AG04450 (cell line): ENCODE data around the gene ANXA6. TPM values are rescaled to one million over a fixed set of nuclear protein-coding genes. Genes with fewer than 3 reads are reported as not detected.

Experiments
- CTCF ChIA-PET: fragments of 300-600, 350-600 bp; formaldehyde crosslinking; extraction: SDS; loops from one replicate; lab custom pipeline; 2022; ENCODE audit warnings: antibody characterized with exemption, inconsistent platforms; lab: Charles Lee
- POLR2A ChIA-PET: fragments of 350-600 bp; formaldehyde crosslinking; extraction: SDS; loops from one replicate; lab custom pipeline; 2021; ENCODE audit warnings: antibody characterized with exemption, inconsistent platforms; lab: Yijun Ruan, JAX
- DNase-seq: peaks from one replicate; pipeline ENCODE4 v3.0.0-alpha.2; 2011; ENCODE audit warnings: low read depth, low spot score
- H3K27ac ChIP-seq: one replicate; pipeline ENCODE4 v1.5.1; 2012; ENCODE audit warnings: low read depth, low read length, control low read depth
- H3K27me3 ChIP-seq: one replicate; pipeline ENCODE4 v1.6.0; 2012; ENCODE audit warnings: low read length; ENCODE audit not compliant: control insufficient read depth, insufficient read depth
- H3K4me3 ChIP-seq: 2 replicates; pipeline ENCODE4 v1.5.1; 2011; ENCODE audit warnings: mild to moderate bottlenecking, low read depth, low read length, control low read depth
- H3K9me3 ChIP-seq: 2 replicates; pipeline ENCODE4 v1.5.1; 2012; ENCODE audit warnings: low read length; ENCODE audit not compliant: control insufficient read depth, insufficient read depth
- polyA plus RNA-seq: library from polyadenylated mRNA; depleted of rRNA; stranded (reverse); fragments of >200 nt; gene quantifications from 2 replicates; pipeline ENCODE4 v1.2.3, GENCODE V29; 2011
- TF ChIP-seq, protein P1 (sequence below): IDR thresholded peaks from 2 replicates; pipeline ENCODE4 v1.5.1; 2011; ENCODE audit warnings: low read depth, low read length, control low read depth, inconsistent platforms

Gene ANXA6
- polyA plus RNA-seq, 1 experiment: 502 TPM

DNA sequence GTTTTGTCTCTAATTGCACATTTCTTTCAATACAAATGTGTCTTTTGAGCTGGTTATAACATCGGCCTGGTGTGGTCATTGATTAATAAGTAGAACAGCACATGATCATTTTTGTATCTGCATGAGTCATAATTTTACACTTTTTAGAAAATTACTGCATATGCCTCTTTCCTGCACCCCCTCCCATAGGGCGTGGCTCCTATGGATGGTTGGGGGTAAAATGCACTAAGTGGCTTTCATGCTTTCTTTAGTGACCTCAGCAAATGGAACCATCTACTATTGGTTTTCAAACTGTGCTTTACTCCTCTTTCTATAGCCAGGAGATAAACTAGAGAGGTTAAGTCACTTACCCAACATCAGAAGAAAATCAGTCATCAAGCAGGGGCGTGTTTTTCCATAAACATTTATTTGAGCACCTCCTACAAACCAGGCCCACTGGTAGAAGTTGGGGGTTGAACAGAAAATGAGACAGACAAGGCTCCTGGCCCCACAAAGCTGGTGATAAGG is 3.8 kb downstream of the ANXA6 start:
- no peak overlapping the region for H3K27ac ChIP-seq
- TF ChIP-seq, protein P1, sequence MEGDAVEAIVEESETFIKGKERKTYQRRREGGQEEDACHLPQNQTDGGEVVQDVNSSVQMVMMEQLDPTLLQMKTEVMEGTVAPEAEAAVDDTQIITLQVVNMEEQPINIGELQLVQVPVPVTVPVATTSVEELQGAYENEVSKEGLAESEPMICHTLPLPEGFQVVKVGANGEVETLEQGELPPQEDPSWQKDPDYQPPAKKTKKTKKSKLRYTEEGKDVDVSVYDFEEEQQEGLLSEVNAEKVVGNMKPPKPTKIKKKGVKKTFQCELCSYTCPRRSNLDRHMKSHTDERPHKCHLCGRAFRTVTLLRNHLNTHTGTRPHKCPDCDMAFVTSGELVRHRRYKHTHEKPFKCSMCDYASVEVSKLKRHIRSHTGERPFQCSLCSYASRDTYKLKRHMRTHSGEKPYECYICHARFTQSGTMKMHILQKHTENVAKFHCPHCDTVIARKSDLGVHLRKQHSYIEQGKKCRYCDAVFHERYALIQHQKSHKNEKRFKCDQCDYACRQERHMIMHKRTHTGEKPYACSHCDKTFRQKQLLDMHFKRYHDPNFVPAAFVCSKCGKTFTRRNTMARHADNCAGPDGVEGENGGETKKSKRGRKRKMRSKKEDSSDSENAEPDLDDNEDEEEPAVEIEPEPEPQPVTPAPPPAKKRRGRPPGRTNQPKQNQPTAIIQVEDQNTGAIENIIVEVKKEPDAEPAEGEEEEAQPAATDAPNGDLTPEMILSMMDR: no peak
- no peaks in the 10 kb centered on the region; the same call in 1 of the 2 replicates for H3K9me3 ChIP-seq
- CTCF ChIA-PET: interaction anchor here (0.6 to 1.4 kb wide), 4 partner anchors 11 to 106 kb away, joined by 3 to 9 read pairs (median 3); no protein-coding TSS in a partner anchor
- DNase-seq: no peak
- POLR2A ChIA-PET: no interaction called here
- no peak overlapping the region for H3K4me3 ChIP-seq
- H3K27me3 ChIP-seq: no peaks in the 10 kb centered on the region

DNA sequence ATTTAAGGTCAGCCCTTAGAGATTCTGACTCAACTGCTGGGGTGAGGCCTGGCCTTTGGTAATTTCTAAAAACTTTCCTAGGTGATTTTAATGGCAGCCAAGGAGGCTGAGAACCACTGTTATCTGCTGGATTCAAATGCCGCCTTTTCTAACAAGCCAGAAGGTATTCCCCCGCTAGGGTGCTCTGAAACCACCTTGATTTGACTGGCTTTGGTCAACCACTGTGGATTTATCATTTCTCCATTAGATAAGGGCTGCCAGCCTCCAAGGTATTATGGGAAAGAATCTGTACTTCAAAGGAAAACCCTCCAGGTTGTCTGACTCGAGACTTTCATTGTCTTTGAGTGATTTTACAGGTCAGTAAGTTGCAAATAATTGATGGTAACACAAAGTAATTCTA is 4.3 kb downstream of the ANXA6 start:
- DNase-seq: no peak
- H3K27ac ChIP-seq: no peak overlapping the region
- CTCF ChIA-PET: interaction anchor here (0.8 to 1.9 kb wide), 3 partner anchors 11 to 151 kb away, joined by 5 read pairs; no protein-coding TSS in a partner anchor
- H3K4me3 ChIP-seq: no peak overlapping the region
- TF ChIP-seq, protein P1: no peak
- POLR2A ChIA-PET: no interaction called here
- H3K9me3 ChIP-seq: no peaks in the 10 kb centered on the region; the same call in 1 of the 2 replicates
- H3K27me3 ChIP-seq: no peaks in the 10 kb centered on the region

DNA sequence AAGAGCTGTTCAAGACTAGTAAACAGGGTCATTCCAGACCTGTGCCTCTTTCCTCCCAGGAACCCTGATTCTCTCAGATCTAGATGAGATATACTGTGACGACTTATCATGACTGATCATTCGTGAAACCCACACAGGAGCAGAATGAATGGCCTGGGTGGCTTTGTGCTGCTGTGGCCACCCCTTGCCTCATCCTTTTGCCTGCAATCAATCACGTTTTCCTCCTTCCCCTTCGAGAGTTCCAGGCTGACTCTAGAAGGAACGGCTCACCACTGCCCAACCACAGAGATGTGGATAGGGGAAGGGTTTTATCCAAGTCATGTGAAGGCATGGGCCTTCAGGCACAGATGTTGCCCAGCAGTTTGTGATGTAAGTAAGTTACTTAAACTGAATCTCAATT is 5.8 kb downstream of the ANXA6 start:
- TF ChIP-seq, protein P1: no peak
- peak overlapping the region; percentile 73 for H3K27ac ChIP-seq
- H3K4me3 ChIP-seq: no peak overlapping the region
- CTCF ChIA-PET: interaction anchor here (0.6 to 1.9 kb wide), 3 partner anchors 13 to 372 kb away, joined by 3 to 5 read pairs (median 5); no protein-coding TSS in a partner anchor
- DNase-seq: no peak
- no peaks in the 10 kb centered on the region for H3K9me3 ChIP-seq
- POLR2A ChIA-PET: no interaction called here
- H3K27me3 ChIP-seq: no peaks in the 10 kb centered on the region

DNA sequence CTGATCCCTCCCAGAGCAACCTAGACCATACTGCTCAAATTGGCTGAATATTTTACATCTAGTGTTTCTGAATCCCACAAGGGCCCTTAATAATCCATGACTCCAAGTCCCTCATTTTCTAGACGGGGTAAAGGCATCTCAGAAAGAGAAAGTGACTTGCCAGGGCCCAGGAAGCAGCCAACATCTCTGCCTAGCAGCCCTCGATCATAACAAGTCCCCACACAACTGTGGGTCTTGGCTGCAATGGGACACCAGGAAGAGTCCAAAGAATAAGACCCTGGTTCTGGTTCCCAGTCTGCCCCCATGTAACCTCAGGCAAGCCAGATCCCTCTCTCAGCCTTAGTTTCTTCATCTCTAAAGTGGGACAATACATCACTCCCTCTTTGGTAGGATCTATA is 6.3 kb downstream of the ANXA6 start:
- peak overlapping the region; percentile 73 for H3K27ac ChIP-seq
- ChIA-PET POLR2A (no interaction called here), CTCF (interaction anchor here (0.6 to 2.7 kb wide), 6 partner anchors 14 to 372 kb away, joined by 3 to 25 read pairs (median 14); no protein-coding TSS in a partner anchor)
- TF ChIP-seq, protein P1: no peak
- H3K9me3 ChIP-seq: no peaks in the 10 kb centered on the region
- no peak overlapping the region for H3K4me3 ChIP-seq
- DNase-seq: no peak
- H3K27me3 ChIP-seq: no peaks in the 10 kb centered on the region

DNA sequence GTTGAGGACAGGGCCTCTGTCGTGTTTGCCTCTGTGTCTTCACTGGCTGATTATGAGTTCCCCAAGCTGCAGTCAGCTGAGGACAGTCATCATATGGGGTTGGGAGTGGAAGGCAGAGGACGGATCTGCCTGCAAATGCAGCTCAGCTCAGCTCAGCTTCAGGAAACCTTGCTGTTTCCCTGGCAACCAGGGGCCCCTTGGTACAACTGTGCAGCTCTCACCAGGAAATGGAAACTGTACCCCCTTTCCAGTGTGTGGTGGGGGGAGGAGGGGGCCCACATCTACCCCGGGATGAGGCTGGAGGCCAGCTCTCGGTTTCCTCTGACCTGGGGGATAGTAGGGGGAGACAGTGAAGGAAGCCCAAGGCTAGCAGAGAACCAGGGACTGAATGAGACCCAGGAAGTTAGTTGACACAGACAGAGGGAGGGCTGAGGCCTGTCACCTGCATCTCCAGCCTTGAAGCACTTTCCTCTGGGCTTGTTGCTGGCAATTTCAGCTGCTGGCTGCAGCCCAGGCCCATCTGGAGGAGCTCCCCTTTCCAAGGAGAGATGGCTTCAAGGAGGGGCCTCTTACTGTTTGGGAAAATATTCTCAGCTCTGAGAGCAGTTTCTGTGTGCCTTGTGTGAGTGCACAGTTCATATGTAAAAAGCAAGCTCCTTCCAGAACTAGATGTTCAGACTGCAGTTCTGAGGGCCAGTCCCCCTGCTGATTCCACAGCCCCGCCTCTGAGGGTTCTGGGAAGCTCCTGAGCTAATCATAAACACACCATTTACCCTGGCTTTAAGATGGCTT is 6.9 kb downstream of the ANXA6 start:
- POLR2A ChIA-PET: no interaction called here
- Histone ChIP-seq H3K9me3 (no peaks in the 10 kb centered on the region), H3K27me3 (no peaks in the 10 kb centered on the region), H3K4me3 (no peak overlapping the region), H3K27ac (peak overlapping the region; percentile 73)
- CTCF ChIA-PET: interaction anchor here (0.7 to 2.7 kb wide), 8 partner anchors 14 to 166 kb away, joined by 3 to 25 read pairs (median 8); no protein-coding TSS in a partner anchor
- no peak for DNase-seq
- TF ChIP-seq, protein P1: no peak
